GM12865 (cell line): ENCODE data around the gene CUEDC2.

ENCODE experiments used
- DNase-seq: peaks from one replicate; pipeline ENCODE4 v3.0.0; 2010; ENCODE audit warnings: low read depth
- H3K4me3 ChIP-seq: 2 replicates; pipeline ENCODE4 v1.5.1; 2011; ENCODE audit warnings: mild to moderate bottlenecking, low read depth, low read length, control low read depth
- TF ChIP-seq, protein P1 (sequence below): IDR thresholded peaks from 2 replicates; pipeline ENCODE4 v1.5.1; 2011; ENCODE audit warnings: low read length, control low read depth, low read depth, inconsistent platforms; ENCODE audit not compliant: insufficient read depth; ENCODE audit errors: missing control alignments

Gene CUEDC2

DNA sequence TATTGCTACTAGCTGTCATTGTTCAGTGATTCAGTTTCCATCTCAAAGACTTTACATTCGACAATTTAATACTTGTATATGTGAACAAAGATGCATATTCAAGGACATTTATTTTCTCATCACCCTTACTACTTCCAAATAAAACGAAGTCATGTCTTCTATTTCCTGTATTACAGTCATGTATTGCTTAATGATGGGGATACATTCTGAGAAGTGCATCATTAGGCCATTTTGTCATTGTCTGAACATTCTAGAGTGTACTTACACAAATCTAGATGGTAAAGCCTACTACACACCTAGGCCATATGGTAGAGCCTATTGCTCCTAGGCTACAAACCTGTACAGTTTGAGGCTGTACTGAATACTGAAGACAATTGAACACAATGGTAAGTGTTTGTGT lies 12.5 kb upstream of the CUEDC2 start:
- no peak for DNase-seq
- TF ChIP-seq, protein P1, sequence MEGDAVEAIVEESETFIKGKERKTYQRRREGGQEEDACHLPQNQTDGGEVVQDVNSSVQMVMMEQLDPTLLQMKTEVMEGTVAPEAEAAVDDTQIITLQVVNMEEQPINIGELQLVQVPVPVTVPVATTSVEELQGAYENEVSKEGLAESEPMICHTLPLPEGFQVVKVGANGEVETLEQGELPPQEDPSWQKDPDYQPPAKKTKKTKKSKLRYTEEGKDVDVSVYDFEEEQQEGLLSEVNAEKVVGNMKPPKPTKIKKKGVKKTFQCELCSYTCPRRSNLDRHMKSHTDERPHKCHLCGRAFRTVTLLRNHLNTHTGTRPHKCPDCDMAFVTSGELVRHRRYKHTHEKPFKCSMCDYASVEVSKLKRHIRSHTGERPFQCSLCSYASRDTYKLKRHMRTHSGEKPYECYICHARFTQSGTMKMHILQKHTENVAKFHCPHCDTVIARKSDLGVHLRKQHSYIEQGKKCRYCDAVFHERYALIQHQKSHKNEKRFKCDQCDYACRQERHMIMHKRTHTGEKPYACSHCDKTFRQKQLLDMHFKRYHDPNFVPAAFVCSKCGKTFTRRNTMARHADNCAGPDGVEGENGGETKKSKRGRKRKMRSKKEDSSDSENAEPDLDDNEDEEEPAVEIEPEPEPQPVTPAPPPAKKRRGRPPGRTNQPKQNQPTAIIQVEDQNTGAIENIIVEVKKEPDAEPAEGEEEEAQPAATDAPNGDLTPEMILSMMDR: no peak
- no peak overlapping the region for H3K4me3 ChIP-seq

DNA sequence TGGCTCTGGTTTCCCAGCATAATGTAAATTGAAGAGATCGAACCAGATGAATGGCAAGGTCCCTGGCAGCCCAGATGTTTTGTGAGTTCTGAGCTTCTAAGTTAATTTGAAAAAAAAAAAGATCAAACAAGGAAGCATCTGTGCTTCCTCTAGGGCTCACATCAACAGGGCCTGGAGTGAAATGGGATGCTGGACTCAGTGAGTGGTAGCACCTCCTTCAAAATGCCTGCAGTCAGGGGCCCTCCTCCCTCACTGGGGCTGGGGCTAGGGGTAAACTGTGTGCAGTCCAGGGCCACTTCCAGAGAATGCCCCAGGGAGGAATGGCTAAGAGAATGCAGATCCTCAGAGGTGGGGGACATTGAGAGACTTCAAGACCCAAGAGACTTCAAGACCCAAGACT lies 6.0 kb upstream of the CUEDC2 start:
- DNase-seq: no peak
- no peak overlapping the region for H3K4me3 ChIP-seq
- TF ChIP-seq, protein P1: no peak

DNA sequence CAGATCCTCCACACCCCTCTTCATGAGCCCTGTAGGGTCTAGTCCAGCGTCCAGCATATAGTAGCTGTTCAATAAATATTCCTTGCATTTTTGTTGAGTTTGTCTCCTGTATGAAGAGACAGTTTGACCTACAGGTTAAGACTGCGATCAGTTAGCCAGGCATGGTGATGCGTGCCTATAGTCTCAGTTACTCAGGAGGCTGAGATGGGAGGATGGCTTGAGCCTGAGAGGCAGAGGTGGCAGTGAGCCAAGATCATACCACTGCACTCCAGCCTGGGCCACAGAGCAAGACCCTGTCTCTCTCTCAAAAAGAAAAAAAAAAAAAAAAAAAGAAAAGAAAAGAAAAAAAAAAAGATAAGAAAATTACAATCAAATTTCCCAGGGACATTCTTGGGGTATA lies 5.1 kb upstream of the CUEDC2 start:
- TF ChIP-seq, protein P1: no peak
- no peak for DNase-seq
- no peak overlapping the region for H3K4me3 ChIP-seq

DNA sequence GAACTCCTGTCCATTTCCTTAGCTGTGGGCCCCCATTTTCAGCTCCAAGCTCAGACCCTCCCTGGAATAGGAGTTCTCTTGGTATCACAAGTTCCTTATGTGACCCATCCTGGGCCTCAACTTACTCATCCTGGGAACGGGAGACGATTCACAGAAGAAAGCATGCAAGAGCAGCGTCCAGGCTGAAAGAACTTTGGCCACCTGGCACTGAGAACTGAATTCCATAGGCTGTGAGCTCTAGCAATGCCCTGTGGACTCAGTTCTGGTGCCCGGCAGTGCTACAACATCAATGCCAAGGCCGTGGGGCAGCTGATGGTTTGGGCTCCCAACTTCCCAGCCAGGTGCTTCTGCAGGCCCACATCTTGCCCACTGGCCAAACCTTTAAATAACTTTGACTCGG lies 3.9 kb upstream of the CUEDC2 start:
- H3K4me3 ChIP-seq: peak overlapping the region; percentile 50
- no peak for DNase-seq

DNA sequence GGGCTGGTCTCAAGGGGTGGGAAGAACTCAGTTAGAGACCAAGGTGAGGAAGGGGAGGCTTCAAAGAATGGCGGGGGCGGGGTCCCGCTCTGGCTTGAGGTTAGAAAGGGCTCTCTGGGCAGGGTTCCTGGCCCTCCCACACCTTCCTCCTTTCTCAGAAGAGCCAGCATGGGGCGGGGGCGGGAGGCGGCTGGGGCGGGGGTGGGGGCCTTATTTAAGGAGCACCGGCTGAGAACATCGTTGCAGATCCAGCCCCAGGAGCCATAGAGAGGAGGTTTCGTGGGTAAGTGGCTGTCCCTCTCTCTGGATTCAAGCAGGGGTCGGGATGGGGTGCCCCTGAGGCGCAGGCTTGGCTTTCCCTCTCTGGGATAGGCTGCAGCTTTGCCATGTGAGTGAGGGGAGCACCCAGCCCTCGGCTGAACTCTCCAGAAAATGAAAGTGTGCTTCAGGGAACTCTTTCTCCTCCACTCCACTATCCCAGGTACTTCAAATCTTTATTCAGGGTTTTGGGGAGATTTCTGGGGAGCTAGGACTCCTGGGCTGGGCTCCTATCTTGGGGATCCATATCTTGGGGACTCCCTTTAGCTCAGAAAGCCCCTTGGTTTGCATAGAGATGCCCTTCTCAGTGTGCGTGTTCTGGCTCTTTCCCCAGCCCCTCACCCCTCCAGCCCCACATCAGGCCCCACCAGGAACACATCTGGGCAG lies 3.3 kb upstream of the CUEDC2 start:
- TF ChIP-seq, protein P1: no peak
- no peak for DNase-seq
- peak overlapping the region; percentile 50 for H3K4me3 ChIP-seq

More for the DNA sequence above, 3.9 kb upstream of the CUEDC2 start:
- TF ChIP-seq, protein P1: no peak

DNA sequence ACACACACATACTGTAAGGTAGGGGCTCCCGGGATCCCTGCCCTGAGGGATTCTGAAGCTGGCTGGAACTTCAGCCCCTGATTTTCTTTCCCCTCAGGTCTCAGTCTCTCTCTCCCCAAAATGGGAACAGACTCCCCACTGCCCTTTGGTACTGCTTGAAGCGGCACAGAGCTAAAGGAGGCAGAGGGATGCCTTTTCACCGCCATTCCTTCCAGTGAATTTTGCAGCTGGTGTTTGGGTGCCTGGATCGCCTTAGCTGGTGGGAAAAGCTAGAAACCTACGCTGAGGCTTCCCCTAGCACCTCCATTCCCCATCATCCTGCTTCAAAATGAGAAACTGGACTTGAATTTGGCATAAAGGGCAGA lies 2.7 kb upstream of the CUEDC2 start:
- peak overlapping the region; percentile 50 for H3K4me3 ChIP-seq

More for the DNA sequence above, 2.7 kb upstream of the CUEDC2 start:
- no peak for DNase-seq
- TF ChIP-seq, protein P1: no peak
